CD1c-positive myeloid dendritic cell (primary cell): ENCODE results near the gene GARNL3.

Experiments
- DNase-seq: peaks from one replicate; pipeline ENCODE4 v3.0.0-alpha.2; 2016; ENCODE audit errors: extremely low spot score

The GARNL3 gene

DNA sequence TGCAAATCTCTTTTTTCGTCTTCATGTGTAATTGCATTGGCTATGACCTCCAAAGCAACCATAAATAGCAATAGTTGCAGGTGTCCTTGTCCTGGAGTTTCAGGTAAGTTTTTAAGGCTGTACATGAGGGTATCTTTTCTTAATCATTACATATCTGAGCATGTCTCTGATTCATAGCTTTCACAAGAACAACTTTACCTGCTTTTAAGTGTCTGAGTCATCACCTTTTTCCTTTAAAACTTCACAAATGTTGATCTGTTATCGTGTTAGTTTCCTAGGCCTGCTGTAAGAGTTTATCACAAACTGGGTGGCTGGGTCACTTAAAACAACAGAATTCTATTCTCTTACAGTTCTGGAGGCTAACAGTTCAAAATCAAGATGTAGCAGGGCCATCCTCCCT, 13.8 kb downstream of the GARNL3 start:
- DNase-seq, result no peak

DNA sequence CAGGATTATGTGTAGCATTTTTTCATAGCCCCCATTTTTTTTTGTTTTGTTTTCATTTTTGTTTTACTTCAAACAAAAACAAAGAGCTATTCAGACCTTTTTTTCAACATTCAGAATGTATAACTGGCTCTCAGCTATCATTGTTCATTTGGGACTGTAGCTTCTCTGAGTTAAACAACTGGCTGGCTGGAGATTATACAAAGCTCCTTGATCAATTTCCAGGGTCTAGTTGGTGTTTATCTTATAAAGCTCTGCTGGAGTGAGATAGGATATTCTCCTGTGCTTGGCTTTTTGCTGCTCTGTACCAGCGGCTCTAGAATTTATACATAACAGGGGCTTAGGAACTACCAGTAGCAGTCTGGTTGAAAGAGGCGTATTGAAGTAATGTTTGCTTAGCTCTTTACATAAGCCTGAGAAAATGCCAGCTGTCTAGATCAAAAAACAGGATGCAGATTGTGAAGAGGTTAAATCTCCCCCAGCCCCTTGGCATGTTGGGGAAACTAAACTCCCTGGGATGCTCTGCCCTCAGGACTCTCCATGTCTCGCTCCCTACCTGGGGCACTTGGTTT, 15.2 kb downstream of the GARNL3 start:
- DNase-seq, result no peak

DNA sequence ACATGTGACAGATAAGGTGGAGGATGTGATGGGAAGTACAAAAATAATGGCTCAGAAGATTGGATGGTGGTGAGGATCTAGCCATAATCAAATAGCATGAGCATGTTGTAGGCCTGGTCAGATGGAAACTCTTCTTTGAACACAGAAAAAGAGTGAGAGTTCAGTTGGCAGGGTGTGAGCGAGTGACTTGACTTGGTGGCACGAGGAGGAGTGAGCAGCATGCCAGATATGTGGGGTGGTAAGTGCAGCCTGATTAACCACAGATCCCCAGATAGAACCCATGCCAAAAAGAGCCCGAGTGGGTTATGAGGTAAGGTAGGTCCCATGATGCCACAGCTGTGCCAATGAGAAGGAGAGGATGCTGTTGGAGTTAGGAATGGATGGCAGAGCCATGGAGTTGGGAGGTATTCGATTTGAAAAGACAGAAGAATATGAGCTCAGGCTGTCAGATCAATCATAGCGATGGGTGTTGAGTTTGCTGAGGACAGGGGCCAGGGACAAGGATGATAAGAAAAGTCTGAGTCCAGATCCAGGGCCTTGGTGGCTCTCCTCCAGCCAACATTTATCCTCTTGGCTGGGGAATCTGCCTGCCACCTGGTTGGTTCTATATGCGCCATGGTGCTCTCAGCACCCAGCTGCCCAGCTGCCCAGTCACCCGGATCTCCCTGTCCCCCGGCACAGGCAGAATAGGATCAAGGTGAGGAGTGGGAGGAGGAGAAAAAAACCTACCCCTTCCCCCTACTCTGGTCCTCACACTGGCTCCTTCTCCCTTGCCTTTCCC, 16.5 kb downstream of the GARNL3 start:
- DNase-seq, result no peak

DNA sequence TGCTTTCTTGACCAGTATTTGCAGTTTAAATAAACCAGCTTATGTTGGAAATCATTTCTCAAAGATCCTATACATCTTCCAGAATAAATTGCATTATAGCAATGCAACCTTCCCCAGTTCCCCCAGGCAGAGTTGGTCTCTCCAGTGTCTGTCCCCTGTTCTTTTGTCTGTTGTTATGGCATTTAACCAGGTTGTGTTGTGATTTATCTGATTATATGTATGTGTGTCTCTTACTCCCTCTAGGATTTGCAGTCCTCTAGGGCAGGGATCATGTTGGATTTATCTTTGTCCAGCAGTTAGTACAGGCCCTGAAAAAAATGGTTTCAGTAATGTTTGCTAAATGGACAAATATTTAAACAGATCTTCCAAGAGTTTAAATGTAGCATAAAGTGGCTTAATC, 17.3 kb downstream of the GARNL3 start:
- no peak for DNase-seq

DNA sequence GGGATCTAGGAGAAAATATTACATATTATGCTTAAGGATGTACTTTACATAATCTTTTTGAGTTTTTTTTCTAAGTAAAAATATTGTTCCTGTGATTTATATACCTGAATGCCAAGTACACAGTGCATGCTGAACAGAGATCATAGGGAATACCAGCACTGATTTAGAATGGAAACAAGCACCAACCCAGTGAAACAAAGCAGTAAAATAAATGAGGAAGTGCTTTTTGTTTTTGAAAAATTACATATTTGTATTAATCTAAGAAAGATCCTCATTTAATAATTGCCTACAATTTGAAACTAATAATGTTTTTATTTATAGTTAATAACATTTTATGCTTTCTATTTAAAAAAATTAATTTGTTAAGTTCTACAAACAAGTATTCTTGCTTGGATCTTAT, 18.0 kb downstream of the GARNL3 start:
- DNase-seq, result peak; percentile 7

DNA sequence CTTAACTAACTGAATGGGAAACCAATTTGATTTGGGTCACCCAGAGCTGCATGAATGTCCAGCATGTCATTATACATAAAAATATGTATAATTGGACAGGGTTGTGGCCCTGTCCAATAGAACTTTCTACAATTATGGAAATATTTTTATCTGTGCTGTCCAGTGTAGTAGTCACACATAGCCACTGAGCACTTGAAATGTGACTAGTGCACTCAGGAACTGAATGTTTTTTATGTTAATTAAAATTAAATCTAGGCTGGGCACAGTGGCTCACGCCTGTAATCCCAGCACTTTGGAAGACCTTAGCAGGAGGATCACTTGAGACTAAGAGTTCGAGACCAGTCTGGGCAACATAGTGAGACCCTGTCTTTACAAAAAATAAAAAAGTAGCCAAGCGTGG, 18.6 kb downstream of the GARNL3 start:
- no peak for DNase-seq

DNA sequence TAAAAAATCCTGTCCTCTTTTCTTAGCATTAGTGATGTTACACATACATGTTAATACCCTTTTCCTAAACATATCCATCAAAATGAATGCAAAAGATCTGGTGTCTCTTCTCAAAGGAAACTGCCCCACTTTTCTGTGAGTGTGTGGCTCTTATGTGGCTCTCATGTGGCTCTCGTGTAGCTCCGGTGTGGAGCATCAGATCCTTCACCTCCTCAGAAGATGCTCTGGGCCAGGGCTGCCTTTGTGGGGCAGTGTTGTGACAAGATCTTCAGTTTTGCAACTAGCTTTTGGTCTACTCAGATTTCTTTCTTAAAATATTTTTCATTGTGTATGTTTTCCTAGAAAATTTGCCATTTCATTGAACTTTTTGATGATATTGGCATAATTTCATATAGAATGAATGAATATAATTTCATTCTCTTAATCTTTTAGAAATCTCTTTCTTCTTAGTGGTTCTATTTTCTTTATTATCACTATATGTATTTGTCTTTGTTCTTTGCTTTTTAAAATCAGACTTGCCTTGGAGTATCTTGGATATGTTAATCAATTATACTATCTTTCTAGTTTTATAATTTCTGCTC, 19.4 kb downstream of the GARNL3 start:
- no peak for DNase-seq

DNA sequence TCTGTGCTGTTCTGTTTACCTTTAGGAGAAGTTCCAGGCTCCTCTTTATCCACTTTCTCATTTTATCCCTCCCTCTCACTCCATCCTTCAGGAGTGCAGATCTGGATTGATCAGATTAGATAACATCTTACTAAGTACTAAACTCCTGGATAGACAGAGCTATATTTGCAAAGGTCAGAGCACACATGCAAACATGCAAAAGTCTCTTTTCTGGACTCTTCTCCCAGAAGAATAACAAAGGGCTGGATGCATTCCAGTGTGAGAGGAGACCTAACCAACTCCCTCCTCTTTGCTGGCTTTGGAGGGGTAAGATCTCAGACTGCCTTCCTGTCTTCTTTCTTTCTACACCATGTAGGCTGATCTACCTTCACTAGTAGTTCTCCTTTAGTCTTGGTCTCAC, 21.4 kb downstream of the GARNL3 start:
- DNase-seq, result no peak

DNA sequence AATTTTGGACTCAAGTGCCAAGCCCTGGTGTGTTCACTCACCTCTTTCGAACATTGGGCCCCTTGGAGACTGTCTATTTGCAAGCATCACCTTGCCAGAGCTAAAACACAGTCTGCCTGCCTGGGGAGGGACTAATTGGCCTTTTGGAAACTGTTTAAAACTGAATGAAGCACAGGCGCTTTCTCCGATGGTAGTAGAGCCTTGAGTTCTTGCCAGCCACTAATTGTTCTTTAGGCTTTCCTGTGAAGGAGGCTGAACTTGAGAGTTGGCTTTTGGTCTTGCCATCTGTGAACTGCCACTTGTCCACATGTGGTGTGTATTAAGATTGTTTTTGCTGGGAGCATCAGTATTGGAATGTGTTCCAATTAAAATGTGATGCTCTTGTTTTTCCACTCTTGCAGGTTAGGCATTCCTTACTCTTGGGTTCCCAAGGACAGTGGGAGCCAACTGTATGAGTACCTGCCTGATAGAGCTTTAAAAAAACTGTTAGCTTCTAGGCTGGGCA, 26.0 kb downstream of the GARNL3 start:
- no peak for DNase-seq

DNA sequence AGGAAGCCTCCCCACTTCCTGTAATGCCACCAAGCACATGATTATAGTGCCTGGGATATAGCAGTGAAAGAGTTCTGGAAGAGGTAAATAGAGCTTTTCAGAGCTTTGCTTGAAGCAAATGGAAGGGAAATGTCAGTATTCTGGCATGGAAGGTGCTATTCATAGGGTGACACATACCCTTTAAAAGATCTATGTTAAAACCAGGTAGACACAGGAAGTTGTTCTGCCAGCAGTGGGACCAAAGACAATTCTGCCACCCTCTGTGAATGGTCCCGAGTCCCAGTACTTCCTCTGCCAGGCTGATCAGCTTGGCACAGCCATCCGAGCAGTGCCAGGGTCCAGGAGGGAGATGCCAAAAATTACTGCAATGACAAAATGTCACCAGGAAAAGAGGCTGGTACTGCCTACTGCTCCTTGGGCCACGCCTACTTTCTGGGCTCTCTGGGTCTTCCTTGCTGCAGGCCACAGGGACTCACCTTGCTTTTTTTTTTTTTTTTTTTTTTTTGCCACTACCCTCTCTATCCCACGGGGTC, 26.7 kb downstream of the GARNL3 start:
- DNase-seq, result no peak

DNA sequence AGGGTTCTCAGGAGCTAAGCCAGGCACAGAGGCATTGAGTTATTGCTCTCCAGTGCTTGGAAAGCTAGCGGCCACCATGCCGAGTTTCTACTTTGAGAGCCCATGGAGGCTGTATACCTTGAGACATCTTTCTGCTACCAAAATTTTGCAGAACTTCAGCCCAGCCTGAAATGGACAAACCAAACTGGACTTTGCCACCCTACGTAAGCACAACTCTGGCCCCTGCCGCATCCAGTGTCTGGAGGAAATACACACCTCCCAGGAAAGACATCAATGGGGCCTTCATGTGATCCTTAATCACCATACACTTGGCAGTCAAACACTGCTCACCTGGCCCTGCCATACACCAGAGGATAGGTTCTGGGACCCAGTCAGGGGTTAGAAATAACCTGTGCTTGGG, 27.8 kb downstream of the GARNL3 start:
- DNase-seq, result no peak

DNA sequence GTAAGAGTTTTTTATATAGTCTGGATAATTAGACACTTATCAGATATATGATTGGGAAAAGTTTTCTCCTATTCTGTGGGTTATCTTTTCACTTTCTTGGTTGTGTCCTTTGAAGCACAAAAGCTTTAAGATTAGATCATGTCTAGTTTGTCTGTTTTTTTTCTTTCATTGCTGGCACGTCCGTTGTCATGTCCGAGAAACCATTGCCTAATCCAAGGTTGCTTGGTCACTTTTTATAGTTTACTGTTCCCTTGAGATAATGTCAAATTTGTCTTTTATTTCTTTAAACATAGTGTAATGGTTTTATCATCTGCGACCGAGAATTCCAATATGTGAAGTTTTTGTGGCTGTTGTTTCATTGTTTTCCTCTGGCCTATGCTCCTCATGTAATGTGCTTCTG, 28.8 kb downstream of the GARNL3 start:
- no peak for DNase-seq

DNA sequence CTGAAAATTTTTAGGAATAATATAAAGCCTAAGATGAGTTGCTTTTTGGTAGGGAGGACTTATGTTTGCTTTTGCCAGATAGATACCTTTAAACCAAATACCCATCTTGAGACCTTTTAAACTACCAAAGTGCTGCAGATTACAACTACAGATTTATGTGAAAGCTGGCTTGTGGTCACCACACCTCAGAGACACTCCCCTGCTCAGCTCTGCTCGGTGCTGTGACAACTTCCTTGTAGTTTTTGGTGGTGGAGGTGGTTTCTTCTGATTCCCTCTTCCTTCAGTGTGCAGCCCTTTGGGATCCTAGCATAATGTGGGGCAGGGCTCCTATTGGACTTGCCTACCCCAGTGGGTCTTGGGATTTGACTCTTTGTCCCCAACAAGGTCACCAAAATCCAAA, 29.2 kb downstream of the GARNL3 start:
- DNase-seq, result no peak

DNA sequence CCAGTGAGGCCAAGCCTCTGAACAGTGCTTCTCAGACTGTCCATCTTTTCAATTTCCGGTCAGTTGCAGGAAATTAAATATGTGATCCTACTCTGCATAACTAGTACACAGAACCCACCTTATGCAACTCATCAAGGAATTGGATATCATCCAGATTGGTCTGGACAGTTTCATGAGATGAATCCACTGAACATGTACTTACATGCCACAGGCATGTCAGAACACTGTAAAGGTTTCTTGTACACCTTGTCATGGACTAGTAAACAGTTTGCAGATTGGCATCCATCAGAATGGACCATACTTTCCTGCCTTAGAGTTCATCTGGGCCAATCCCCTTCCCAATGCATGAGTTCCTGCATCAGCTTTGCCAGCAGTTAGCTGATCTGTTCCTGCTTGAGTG, 30.4 kb downstream of the GARNL3 start:
- no peak for DNase-seq

DNA sequence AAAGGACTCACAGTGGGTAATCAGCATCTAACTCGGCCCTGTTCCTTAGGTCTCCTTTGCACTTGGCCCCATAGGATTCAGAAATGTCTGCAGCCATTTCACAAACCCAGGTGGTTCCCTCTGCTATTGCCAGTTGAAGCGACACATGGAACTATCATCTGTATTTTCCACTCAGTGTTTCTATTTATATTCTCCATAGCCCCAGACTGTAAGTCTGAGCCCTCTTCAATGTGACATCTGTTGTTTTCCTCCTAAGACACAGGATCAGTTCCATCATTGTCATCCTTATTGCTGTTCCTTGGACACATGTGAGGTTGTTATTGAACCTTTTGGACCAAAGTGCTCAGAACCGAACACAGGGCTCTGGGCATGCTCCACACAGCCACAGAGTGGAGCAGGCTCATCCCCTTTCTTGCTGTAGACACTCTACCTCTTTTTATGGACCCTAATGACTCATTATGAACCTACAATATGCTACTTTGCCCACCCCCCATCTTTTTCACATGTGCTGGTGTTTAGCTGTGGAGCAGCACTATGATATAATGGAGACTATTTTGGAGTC, 36.4 kb downstream of the GARNL3 start:
- no peak for DNase-seq

DNA sequence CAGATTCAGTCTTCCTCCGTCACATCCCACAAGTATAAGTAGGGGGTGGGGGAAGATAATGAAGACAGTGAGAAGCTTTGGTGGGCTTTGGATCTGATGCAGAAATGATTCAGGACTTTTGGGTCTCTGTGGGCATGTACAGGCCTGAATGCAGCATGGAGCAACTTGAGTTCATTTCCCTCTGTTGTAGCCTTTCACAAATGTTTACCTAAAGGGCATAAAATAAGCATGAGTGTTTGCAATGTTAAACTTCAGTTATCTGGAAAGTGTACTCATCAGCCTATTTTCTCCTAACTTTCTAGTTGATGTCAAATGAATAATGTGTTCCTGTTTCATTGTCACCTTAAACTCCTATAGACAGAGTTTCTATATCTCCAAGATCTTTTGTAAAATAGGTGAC, 39.3 kb downstream of the GARNL3 start:
- no peak for DNase-seq

DNA sequence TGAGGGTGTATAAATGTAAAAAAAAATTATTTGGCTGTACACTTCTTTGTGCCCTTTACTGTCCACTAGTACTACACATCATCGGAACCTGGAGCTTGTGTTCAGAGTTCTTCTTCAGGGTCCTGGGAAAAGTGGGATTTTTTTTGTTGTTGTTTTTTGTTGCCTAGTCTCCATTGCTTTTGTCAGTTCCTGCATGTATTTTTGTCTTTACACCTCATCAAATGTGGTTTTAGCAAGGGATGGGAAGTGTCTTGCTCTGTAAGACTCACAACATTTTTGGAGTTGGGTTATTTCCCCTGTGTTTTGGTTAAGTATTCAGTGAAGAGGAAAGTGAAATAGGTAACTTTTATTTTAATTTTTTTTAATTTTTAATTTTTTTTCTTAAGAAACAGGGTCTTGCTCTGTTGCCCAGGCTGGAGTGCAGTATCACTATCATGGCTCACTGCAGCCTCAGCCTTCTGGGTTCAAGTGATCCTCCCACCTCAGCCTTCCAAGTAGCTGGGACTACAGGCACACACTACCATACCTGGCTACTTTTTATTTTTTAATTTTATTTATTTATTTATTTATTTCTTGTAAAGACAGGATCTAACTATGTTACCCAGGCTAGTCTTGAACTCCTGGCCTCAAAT, 40.7 kb downstream of the GARNL3 start:
- DNase-seq, result no peak

DNA sequence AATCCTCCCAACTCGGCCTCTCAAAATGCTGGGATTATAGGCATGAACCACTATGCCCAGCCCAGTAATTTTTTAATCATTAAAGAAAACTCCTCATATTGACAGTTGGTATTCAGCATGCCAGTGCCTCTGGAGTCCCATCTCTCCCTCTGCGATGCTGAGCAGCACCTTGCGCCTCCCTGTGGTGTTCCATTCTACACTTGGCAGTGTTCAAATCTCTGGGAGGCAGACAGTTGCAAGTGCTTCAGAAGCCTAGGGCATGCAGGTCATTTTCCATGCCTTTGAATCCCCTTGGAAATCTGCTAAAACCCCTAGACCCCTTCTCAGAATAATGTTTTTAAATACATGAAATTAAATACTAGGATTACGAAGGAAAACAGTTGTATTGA, 41.3 kb downstream of the GARNL3 start:
- no peak for DNase-seq

DNA sequence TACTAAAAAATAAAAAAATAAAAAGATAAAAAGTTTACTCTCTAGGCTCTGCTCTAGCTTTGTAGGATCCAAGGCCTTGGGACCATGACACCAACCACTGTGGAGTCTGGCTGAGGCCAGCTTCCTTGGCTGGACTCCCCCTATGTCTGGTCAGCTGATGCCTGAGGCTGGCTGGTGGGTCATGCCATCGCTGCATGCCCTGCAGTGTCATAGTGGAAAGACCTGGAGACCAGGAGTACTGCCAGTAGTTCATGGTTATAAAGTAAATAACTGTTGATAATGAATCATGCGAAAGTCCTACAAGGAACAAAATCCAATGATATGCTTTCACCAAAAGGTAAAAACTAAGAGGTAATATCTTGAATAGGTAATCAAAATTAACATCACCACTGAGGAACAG, 43.2 kb downstream of the GARNL3 start:
- no peak for DNase-seq

DNA sequence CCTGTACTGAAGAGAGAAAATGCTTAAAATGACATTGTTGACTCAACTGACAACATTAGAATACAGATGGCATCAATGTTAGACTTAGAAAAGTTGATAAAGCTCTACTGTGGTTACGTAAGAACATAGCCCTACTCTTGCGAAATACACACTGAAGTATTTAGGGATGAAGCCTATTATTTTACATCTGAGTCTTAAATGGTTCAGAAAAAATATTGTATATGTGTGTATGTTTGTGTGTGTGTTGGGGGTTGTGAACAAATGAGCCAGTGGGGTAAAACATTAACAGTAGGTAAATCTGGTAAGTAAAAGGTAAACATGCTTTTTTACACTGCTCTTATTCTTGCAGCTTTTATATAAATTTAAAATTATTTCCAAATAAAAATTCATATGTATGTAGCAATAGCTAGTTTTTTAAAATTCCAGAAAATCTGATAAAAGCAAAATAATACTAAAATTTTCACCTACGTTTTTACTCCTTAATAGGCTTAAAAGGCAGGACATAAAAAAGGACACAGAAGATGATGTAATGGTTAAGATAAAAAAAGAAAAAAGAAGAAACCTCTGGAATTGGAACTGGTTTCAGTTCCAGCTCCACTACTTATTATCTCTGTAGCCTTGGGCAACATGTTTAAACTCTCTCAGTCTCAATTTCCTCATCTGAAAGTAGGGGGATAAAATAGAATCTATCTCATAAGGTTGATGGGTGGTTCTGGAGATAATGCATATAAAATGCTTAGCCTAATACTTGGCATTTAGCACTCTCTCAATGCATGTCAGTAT, 44.3 kb downstream of the GARNL3 start:
- peak; percentile 56 for DNase-seq

DNA sequence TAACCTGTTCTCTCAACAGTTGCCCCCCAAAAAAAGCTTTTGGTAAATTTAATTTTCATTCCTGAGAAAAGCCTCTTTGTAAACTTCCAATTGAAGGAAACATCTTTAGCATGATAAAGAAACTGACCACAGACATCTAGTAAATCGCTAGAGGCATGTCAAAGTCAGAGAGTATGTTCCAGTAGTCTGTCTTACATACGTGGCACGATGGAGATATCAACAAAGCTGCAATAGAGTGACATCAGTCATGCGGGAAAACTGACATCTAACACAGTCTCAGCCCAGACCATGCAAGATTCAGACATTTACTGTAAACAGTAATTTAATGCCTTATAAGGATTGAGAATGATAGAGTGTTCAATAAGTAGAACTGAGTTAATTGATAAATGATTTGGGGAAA, 45.1 kb downstream of the GARNL3 start:
- DNase-seq, result no peak
